OCI-LY1 (cell line): ENCODE data around the gene PDLIM5.

Experiments used
- CTCF ChIP-seq: fragments of 200-600 bp; sonication (generic), shearing (Covaris generic); IDR thresholded peaks from 2 replicates; pipeline ENCODE4 v1.5.1; 2017; ENCODE audit warnings: mild to moderate bottlenecking, antibody characterized with exemption, low read length, moderate library complexity, mixed read lengths
- EZH2 ChIP-seq: fragments of 200-600 bp; sonication (generic), shearing (Covaris generic); IDR thresholded peaks from 2 replicates; pipeline ENCODE4 v1.8.0; 2017; ENCODE audit warnings: borderline replicate concordance, mixed run types, mild to moderate bottlenecking, antibody characterized with exemption, low read length, moderate library complexity, mixed read lengths

GRCh38 chr4:94673961-94674360 is 222.2 kb downstream of the PDLIM5 start:
- no peak for TF ChIP-seq CTCF
- no peak for TF ChIP-seq EZH2
